GM21381 (cell line): ENCODE results near the gene LAMP2.

Experiments
- ATAC-seq: cut with Tn5 transposase; IDR thresholded peaks from one replicate; pipeline ENCODE4 v1.9.1; 2021; ENCODE audit warnings: mild to moderate bottlenecking, moderate library complexity; ENCODE audit not compliant: unreplicated experiment

Gene LAMP2

GRCh38 chrX:120457766-120458180 lies 11.3 kb downstream of the LAMP2 start:
- peak; percentile 90 for ATAC-seq

- no peak for ATAC-seq
Observed at GRCh38 chrX:120456973-120457372, 12.1 kb downstream of the LAMP2 start.

GRCh38 chrX:120453985-120454384 lies 15.1 kb downstream of the LAMP2 start:
- no peak for ATAC-seq

- no peak for ATAC-seq
Observed at GRCh38 chrX:120452131-120452530, 17.0 kb downstream of the LAMP2 start.

- ATAC-seq: no peak
Observed at GRCh38 chrX:120450163-120450562, 18.9 kb downstream of the LAMP2 start.

- no peak for ATAC-seq
Observed at GRCh38 chrX:120446498-120446897, 22.6 kb downstream of the LAMP2 start.

- ATAC-seq: no peak
Observed at GRCh38 chrX:120439921-120440320, 29.2 kb downstream of the LAMP2 start.

GRCh38 chrX:120429776-120430540 lies 39.1 kb downstream of the LAMP2 start:
- no peak for ATAC-seq

GRCh38 chrX:120428309-120428708 lies 40.8 kb downstream of the LAMP2 start:
- no peak for ATAC-seq

- no peak for ATAC-seq
Observed at GRCh38 chrX:120426599-120426998, 42.5 kb downstream of the LAMP2 start.

- ATAC-seq: no peak
Observed at GRCh38 chrX:120419463-120419862, 49.6 kb downstream of the LAMP2 start.

GRCh38 chrX:120408168-120408567 lies 60.9 kb downstream of the LAMP2 start:
- no peak for ATAC-seq

- ATAC-seq: no peak
Observed at GRCh38 chrX:120406638-120407037, 62.5 kb downstream of the LAMP2 start.

- ATAC-seq: no peak
Observed at GRCh38 chrX:120402369-120402768, 66.7 kb downstream of the LAMP2 start.

- ATAC-seq: no peak
Observed at GRCh38 chrX:120401301-120401700, 67.8 kb downstream of the LAMP2 start.

- peak; percentile 64 for ATAC-seq
Observed at GRCh38 chrX:120380699-120381098, 88.4 kb downstream of the LAMP2 start.

- ATAC-seq: no peak
Observed at GRCh38 chrX:120379937-120380681, 89.0 kb downstream of the LAMP2 start.

GRCh38 chrX:120378570-120378969 lies 90.5 kb downstream of the LAMP2 start:
- ATAC-seq: no peak
